ENCODE results near the gene TP73. TPM values are rescaled to one million over a fixed set of nuclear protein-coding genes. Genes with fewer than 3 reads are reported as not detected.

The TP73 gene
- total RNA-seq, 3 donors from 2014 or later, result 0.66 to 1.0 TPM; not detected in 1

DNA sequence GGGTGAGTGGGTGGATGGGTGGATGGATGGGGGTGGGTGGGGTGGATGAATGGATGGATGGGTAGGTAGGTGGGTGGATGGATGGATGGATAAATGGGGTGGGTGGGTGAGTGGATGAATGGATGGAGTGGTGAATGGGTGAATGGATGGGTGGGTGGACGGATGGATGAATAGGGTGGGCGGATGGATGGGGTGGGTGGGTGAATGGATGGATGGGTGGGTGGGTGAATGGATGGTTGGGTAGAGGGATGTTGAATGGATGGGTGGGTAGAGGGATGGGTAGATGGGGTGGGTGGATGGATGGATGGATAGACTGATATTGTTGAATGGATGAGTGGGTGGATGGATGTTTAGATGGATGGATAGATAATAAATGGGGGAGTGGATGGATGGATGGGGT lies 73.0 kb downstream of the TP73 start:
- Histone ChIP-seq H3K27me3 (peaks cover 0 to 34% of the 10 kb centered on the region in 2 donors), H3K4me3 (no peak overlapping the region), H3K9me3 (no peaks in the 10 kb centered on the region), H3K36me3 (no peaks in the 10 kb centered on the region), H3K4me1 (no peaks in the 10 kb centered on the region), H3K27ac (no peak overlapping the region)
- intact Hi-C loops (cut with DNase I; ENCODE audit: low total_unique reads), result no loop called here
- no peak for TF ChIP-seq POLR2AphosphoS5 (IDR thresholded peaks at IDR 0.05)
- TF ChIP-seq, protein P1, sequence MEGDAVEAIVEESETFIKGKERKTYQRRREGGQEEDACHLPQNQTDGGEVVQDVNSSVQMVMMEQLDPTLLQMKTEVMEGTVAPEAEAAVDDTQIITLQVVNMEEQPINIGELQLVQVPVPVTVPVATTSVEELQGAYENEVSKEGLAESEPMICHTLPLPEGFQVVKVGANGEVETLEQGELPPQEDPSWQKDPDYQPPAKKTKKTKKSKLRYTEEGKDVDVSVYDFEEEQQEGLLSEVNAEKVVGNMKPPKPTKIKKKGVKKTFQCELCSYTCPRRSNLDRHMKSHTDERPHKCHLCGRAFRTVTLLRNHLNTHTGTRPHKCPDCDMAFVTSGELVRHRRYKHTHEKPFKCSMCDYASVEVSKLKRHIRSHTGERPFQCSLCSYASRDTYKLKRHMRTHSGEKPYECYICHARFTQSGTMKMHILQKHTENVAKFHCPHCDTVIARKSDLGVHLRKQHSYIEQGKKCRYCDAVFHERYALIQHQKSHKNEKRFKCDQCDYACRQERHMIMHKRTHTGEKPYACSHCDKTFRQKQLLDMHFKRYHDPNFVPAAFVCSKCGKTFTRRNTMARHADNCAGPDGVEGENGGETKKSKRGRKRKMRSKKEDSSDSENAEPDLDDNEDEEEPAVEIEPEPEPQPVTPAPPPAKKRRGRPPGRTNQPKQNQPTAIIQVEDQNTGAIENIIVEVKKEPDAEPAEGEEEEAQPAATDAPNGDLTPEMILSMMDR (IDR thresholded peaks at IDR 0.05), result no peak
- TF ChIP-seq POLR2A (IDR thresholded peaks at IDR 0.05), result no peak
- DNase-seq (ENCODE audit: low spot score in 2 of 2), result no peak

DNA sequence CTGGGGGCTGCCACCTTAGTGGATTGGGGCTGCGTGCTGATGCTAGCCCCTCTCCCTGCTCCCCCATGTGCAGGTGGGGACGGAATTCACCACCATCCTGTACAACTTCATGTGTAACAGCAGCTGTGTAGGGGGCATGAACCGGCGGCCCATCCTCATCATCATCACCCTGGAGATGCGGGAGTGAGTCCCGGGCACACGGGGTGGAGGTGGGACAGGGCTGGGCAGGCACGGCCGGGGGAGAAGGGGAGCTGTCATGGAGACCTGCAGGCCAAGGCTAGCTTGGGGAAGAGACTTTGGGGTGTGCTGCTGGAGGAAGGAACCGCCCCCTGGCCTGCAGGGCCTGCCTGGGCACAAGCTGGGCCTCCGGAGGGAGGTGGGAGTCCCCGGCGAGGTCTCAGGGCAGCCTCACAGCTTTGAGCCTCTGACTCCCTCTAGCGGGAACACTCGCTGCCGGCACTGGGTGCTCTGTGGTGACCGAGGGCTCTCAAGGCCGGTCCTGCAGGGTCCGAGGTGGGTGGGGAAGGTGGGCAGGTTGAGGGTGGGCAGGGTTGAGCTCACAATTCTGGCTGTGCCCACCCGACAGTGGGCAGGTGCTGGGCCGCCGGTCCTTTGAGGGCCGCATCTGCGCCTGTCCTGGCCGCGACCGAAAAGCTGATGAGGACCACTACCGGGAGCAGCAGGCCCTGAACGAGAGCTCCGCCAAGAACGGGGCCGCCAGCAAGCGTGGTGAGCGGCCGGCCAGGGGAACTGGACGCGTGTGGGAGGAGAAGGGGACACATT lies 74.9 kb downstream of the TP73 start:
- no peak overlapping the region for H3K4me3 ChIP-seq
- DNase-seq (ENCODE audit: low spot score in 2 of 2), result no peak
- intact Hi-C loops (cut with DNase I; ENCODE audit: low total_unique reads), result no loop called here
- no peaks in the 10 kb centered on the region for H3K9me3 ChIP-seq
- peaks cover 0 to 37% of the 10 kb centered on the region in 2 donors for H3K27me3 ChIP-seq
- no peaks in the 10 kb centered on the region for H3K4me1 ChIP-seq
- no peaks in the 10 kb centered on the region for H3K36me3 ChIP-seq
- H3K27ac ChIP-seq, result no peak overlapping the region
- TF ChIP-seq POLR2A (IDR thresholded peaks at IDR 0.05) (no peak), POLR2AphosphoS5 (IDR thresholded peaks at IDR 0.05) (no peak)
- TF ChIP-seq, protein P1 (IDR thresholded peaks at IDR 0.05), result no peak

DNA sequence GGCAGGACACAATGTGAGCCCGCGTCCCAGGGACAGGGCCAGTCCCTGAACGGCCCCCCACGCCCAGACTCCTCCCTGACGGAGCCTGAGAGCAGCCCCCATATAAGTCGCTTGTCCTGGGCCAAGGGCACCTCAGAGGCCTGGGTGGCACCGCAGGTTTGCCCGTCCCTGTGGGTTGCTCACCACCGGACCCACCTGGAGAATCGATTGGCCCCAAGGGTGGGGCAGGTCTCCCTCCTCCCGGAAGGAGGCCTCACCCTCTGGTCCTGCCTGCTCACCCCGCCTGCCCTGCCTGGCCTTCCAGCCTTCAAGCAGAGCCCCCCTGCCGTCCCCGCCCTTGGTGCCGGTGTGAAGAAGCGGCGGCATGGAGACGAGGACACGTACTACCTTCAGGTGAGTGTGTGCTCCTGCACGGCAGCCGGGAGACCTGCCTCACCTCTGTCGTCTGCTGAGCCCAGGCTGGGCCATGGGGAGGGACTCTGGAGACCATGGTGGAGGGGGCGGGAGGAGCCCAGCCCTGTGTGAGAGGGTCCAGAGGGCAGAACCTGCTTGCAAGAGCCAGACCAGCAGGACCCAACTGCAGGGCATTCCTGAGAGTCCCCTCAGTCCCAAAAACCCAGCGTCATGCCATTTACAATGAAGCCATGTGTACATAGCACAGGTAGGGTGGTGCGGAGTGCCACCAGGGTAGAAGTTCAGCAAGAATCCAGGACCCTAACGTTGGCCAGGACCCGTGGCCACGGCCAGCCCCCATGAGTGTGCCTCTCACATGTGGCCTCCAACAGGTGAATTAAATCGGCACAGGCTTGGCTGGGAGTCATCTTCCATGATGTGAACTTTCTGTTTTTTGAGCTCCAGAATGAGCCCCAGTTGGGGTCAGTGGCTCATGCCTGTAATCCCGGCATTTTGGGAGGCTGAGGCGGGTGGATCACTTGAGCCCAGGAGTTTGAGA lies 75.8 kb downstream of the TP73 start:
- TF ChIP-seq, protein P1 (IDR thresholded peaks at IDR 0.05), result no peak
- TF ChIP-seq POLR2A (IDR thresholded peaks at IDR 0.05), result no peak
- TF ChIP-seq POLR2AphosphoS5 (IDR thresholded peaks at IDR 0.05), result no peak
- intact Hi-C loops (cut with DNase I; ENCODE audit: low total_unique reads), result no loop called here
- Histone ChIP-seq H3K27me3 (peaks cover 0 to 37% of the 10 kb centered on the region in 2 donors), H3K4me3 (no peak overlapping the region), H3K36me3 (no peaks in the 10 kb centered on the region), H3K9me3 (no peaks in the 10 kb centered on the region), H3K4me1 (no peaks in the 10 kb centered on the region), H3K27ac (no peak overlapping the region)
- DNase-seq (ENCODE audit: low spot score in 2 of 2), result no peak

DNA sequence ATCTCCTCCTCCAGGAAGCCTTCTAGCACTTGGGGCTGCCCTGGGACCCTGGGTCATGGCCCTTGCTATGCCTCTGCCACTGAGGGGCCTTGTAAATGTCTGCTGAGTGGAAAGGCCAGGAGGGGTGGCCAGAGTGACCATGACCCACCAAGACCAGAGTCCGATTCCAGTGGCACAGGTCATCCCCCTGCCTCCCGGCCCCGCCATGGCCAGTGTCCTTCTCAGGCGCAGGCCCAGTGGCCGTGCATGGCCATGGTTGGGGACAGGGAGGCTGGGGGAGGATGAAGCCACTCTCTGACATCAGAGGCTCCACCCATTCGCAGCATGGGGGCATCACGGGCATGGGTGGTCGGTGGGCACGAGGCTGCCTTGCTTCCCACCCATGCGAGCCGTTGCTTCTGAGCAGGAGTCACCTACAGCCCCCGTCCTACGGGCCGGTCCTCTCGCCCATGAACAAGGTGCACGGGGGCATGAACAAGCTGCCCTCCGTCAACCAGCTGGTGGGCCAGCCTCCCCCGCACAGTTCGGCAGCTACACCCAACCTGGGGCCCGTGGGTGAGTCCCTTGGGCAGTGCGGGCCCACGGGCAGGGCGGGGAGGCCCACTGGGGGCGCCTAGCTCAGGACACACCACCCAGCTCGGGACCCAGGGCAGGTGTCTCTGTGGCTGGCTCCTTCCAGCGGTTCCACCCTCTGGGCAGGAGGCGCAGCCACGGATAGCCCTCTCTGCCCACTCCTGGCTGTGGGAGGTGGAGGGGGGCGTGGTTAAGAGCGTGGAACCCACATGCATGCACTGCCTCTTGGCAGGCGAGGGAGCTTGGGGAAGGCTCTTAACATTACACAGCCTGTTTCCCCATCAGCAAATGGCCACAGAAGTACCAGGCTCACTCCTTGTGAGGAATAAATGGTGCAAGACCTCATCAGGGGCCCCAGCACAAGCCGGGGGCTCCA lies 77.6 kb downstream of the TP73 start:
- TF ChIP-seq POLR2AphosphoS5 (IDR thresholded peaks at IDR 0.05) (no peak), POLR2A (IDR thresholded peaks at IDR 0.05) (no peak)
- TF ChIP-seq, protein P1 (IDR thresholded peaks at IDR 0.05), result no peak
- intact Hi-C loops (cut with DNase I; ENCODE audit: low total_unique reads), result no loop called here
- Histone ChIP-seq H3K9me3 (no peaks in the 10 kb centered on the region), H3K27ac (no peak overlapping the region), H3K4me3 (no peak overlapping the region), H3K36me3 (no peaks in the 10 kb centered on the region), H3K27me3 (peaks cover 0 to 32% of the 10 kb centered on the region in 2 donors), H3K4me1 (no peaks in the 10 kb centered on the region)
- no peak for DNase-seq (ENCODE audit: low spot score in 2 of 2)

Data from breast epithelium (tissue), 4 donors.